ENCODE results near the gene SLC9A3. TPM values are rescaled to one million over a fixed set of nuclear protein-coding genes. Genes with fewer than 3 reads are reported as not detected.

The SLC9A3 gene
- total RNA-seq, 1 experiment from 2014 or later = 1.8 TPM

- DNase-seq (ENCODE audit: low read depth) = no peak
- in situ Hi-C loops (cut with HindIII; ENCODE audit: low pct_unique_long_range_greater_than_20kb, low sequenced_read_pairs) = no loop called here
These were observed 7.0 kb upstream of the SLC9A3 start for GRCh38 chr5:531101-531748.

GRCh38 chr5:530001-530955 is 6.0 kb upstream of the SLC9A3 start:
- in situ Hi-C loops (cut with HindIII; ENCODE audit: low pct_unique_long_range_greater_than_20kb, low sequenced_read_pairs) = no loop called here
- DNase-seq (ENCODE audit: low read depth) = no peak

- in situ Hi-C loops (cut with HindIII; ENCODE audit: low pct_unique_long_range_greater_than_20kb, low sequenced_read_pairs) = no loop called here
These were observed 4.6 kb upstream of the SLC9A3 start for GRCh38 chr5:528629-529511.

GRCh38 chr5:527646-528628 is 3.7 kb upstream of the SLC9A3 start:
- DNase-seq (ENCODE audit: low read depth) = no peak
- in situ Hi-C loops (cut with HindIII; ENCODE audit: low pct_unique_long_range_greater_than_20kb, low sequenced_read_pairs) = no loop called here

More at GRCh38 chr5:528629-529511, 4.6 kb upstream of the SLC9A3 start:
- DNase-seq (ENCODE audit: low read depth) = no peak

GRCh38 chr5:526456-527088 is 2.3 kb upstream of the SLC9A3 start:
- in situ Hi-C loops (cut with HindIII; ENCODE audit: low pct_unique_long_range_greater_than_20kb, low sequenced_read_pairs) = no loop called here
- DNase-seq (ENCODE audit: low read depth) = no peak

GRCh38 chr5:525916-526315 is 1.7 kb upstream of the SLC9A3 start:
- DNase-seq (ENCODE audit: low read depth) = no peak
- in situ Hi-C loops (cut with HindIII; ENCODE audit: low pct_unique_long_range_greater_than_20kb, low sequenced_read_pairs) = no loop called here

GRCh38 chr5:524973-525761 is 918 bp upstream of the SLC9A3 start:
- in situ Hi-C loops (cut with HindIII; ENCODE audit: low pct_unique_long_range_greater_than_20kb, low sequenced_read_pairs) = no loop called here
- DNase-seq (ENCODE audit: low read depth) = no peak

GRCh38 chr5:523441-524222 is 617 bp downstream of the SLC9A3 start:
- DNase-seq (ENCODE audit: low read depth) = no peak
- in situ Hi-C loops (cut with HindIII; ENCODE audit: low pct_unique_long_range_greater_than_20kb, low sequenced_read_pairs) = no loop called here

GRCh38 chr5:522899-523440 is 1.3 kb downstream of the SLC9A3 start:
- in situ Hi-C loops (cut with HindIII; ENCODE audit: low pct_unique_long_range_greater_than_20kb, low sequenced_read_pairs) = no loop called here
- no peak for DNase-seq (ENCODE audit: low read depth)

- no peak for DNase-seq (ENCODE audit: low read depth)
- in situ Hi-C loops (cut with HindIII; ENCODE audit: low pct_unique_long_range_greater_than_20kb, low sequenced_read_pairs) = no loop called here
These were observed 2.1 kb downstream of the SLC9A3 start for GRCh38 chr5:522116-522515.

GRCh38 chr5:521680-522079 is 2.6 kb downstream of the SLC9A3 start:
- DNase-seq (ENCODE audit: low read depth) = no peak
- in situ Hi-C loops (cut with HindIII; ENCODE audit: low pct_unique_long_range_greater_than_20kb, low sequenced_read_pairs) = no loop called here

- DNase-seq (ENCODE audit: low read depth) = no peak
- in situ Hi-C loops (cut with HindIII; ENCODE audit: low pct_unique_long_range_greater_than_20kb, low sequenced_read_pairs) = no loop called here
These were observed 3.4 kb downstream of the SLC9A3 start for GRCh38 chr5:520850-521226.

GRCh38 chr5:520196-520849 is 3.9 kb downstream of the SLC9A3 start:
- in situ Hi-C loops (cut with HindIII; ENCODE audit: low pct_unique_long_range_greater_than_20kb, low sequenced_read_pairs) = no loop called here

GRCh38 chr5:518721-519120 is 5.5 kb downstream of the SLC9A3 start:
- in situ Hi-C loops (cut with HindIII; ENCODE audit: low pct_unique_long_range_greater_than_20kb, low sequenced_read_pairs) = no loop called here
- DNase-seq (ENCODE audit: low read depth) = no peak

More at GRCh38 chr5:520196-520849, 3.9 kb downstream of the SLC9A3 start:
- no peak for DNase-seq (ENCODE audit: low read depth)

- no peak for DNase-seq (ENCODE audit: low read depth)
- in situ Hi-C loops (cut with HindIII; ENCODE audit: low pct_unique_long_range_greater_than_20kb, low sequenced_read_pairs) = no loop called here
These were observed 6.6 kb downstream of the SLC9A3 start for GRCh38 chr5:517535-518100.
